ENCODE results near the gene NF1. TPM values are rescaled to one million over a fixed set of nuclear protein-coding genes. Genes with fewer than 3 reads are reported as not detected.

Gene NF1
- total and polyA plus RNA-seq, 4 donors = 8.4 to 116 (median 25.5) TPM

DNA sequence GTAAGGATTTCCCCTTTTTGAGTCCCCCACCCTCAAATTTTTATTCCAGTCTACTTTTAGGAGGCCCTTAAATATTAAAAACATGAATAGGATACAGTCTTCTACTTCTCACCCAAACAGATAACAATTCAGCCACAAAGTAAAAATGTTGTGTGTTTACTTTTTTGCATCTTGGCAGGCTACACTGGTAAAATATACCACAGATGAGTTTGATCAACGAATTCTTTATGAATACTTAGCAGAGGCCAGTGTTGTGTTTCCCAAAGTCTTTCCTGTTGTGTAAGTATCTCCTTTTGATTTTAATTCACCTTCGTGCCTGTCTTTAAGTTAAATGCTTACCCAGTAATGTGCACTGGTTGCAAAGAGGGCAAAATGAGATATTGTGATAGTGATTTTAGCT lies 262.3 kb downstream of the NF1 start:
- H3K27ac ChIP-seq (ENCODE audit: low read depth in 1 of 2, low read length in 1 of 2) = no peak overlapping the region
- no peak overlapping the region for H3K4me3 ChIP-seq
- no peaks in the 10 kb centered on the region for H3K27me3 ChIP-seq (ENCODE audit: control insufficient read depth in 3 of 3, insufficient read depth in 3 of 3, low read length in 2 of 3)
- peaks cover 7 to 22% (median 20%) of the 10 kb centered on the region in 4 donors for H3K36me3 ChIP-seq (ENCODE audit: control insufficient read depth in 4 of 4, insufficient read depth in 4 of 4, low read length in 4 of 4)
- H3K9me3 ChIP-seq (ENCODE audit: control insufficient read depth in 4 of 4, insufficient read depth in 3 of 4, low read length in 3 of 4) = no peaks in the 10 kb centered on the region
- H3K4me1 ChIP-seq (ENCODE audit: control insufficient read depth in 5 of 5, insufficient read depth in 5 of 5, low read length in 5 of 5) = peaks cover 0 to 34% (median 3%) of the 10 kb centered on the region in 5 donors
- DNase-seq = peak in 2 of 3 donors; percentile 66 to 68
- peak overlapping the region in 1 of 2 donors; percentile 58 for H3K9ac ChIP-seq (ENCODE audit: insufficient read depth in 1 of 2, low read length in 2 of 2)
- ATAC-seq (ENCODE audit: insufficient read depth, low FRiP score) = no peak
- TF ChIP-seq, protein P1, sequence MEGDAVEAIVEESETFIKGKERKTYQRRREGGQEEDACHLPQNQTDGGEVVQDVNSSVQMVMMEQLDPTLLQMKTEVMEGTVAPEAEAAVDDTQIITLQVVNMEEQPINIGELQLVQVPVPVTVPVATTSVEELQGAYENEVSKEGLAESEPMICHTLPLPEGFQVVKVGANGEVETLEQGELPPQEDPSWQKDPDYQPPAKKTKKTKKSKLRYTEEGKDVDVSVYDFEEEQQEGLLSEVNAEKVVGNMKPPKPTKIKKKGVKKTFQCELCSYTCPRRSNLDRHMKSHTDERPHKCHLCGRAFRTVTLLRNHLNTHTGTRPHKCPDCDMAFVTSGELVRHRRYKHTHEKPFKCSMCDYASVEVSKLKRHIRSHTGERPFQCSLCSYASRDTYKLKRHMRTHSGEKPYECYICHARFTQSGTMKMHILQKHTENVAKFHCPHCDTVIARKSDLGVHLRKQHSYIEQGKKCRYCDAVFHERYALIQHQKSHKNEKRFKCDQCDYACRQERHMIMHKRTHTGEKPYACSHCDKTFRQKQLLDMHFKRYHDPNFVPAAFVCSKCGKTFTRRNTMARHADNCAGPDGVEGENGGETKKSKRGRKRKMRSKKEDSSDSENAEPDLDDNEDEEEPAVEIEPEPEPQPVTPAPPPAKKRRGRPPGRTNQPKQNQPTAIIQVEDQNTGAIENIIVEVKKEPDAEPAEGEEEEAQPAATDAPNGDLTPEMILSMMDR (IDR thresholded peaks at IDR 0.05; ENCODE audit: control extremely low read depth, extremely low read depth) = no peak
- WGBS, 2 donors = 63 to 69% methylated on average over 2 of the region's 2 CpGs

- peak in 2 of 3 donors; percentile 86 to 87 for DNase-seq
- H3K9ac ChIP-seq (ENCODE audit: insufficient read depth in 1 of 2, low read length in 2 of 2) = peak overlapping the region in 1 of 2 donors; percentile 43
- H3K27ac ChIP-seq (ENCODE audit: low read depth in 1 of 2, low read length in 1 of 2) = no peak overlapping the region
- peaks cover 8 to 23% (median 18%) of the 10 kb centered on the region in 4 donors for H3K36me3 ChIP-seq (ENCODE audit: control insufficient read depth in 4 of 4, insufficient read depth in 4 of 4, low read length in 4 of 4)
- H3K4me3 ChIP-seq = no peak overlapping the region
- no peaks in the 10 kb centered on the region for H3K27me3 ChIP-seq (ENCODE audit: control insufficient read depth in 3 of 3, insufficient read depth in 3 of 3, low read length in 2 of 3)
- ATAC-seq (ENCODE audit: insufficient read depth, low FRiP score) = no peak
- 77 to 80% methylated on average over 3 of the region's 3 CpGs for WGBS, 2 donors
- no peaks in the 10 kb centered on the region for H3K9me3 ChIP-seq (ENCODE audit: control insufficient read depth in 4 of 4, insufficient read depth in 3 of 4, low read length in 3 of 4)
- TF ChIP-seq, protein P1 (IDR thresholded peaks at IDR 0.05; ENCODE audit: control extremely low read depth, extremely low read depth) = no peak
- H3K4me1 ChIP-seq (ENCODE audit: control insufficient read depth in 5 of 5, insufficient read depth in 5 of 5, low read length in 5 of 5) = peaks cover 0 to 34% (median 3%) of the 10 kb centered on the region in 5 donors
Observed at GRCh38 chr17:31357839-31358394, 263.1 kb downstream of the NF1 start.

- Histone ChIP-seq H3K9ac (ENCODE audit: insufficient read depth in 1 of 2, low read length in 2 of 2) (no peak overlapping the region), H3K27ac (ENCODE audit: low read depth in 1 of 2, low read length in 1 of 2) (no peak overlapping the region), H3K36me3 (ENCODE audit: control insufficient read depth in 4 of 4, insufficient read depth in 4 of 4, low read length in 4 of 4) (peaks cover 6 to 18% (median 14%) of the 10 kb centered on the region in 4 donors), H3K9me3 (ENCODE audit: control insufficient read depth in 4 of 4, insufficient read depth in 3 of 4, low read length in 3 of 4) (no peaks in the 10 kb centered on the region), H3K4me3 (no peak overlapping the region), H3K4me1 (ENCODE audit: control insufficient read depth in 5 of 5, insufficient read depth in 5 of 5, low read length in 5 of 5) (peaks cover 0 to 4% (median 2%) of the 10 kb centered on the region in 5 donors), H3K27me3 (ENCODE audit: control insufficient read depth in 3 of 3, insufficient read depth in 3 of 3, low read length in 2 of 3) (no peaks in the 10 kb centered on the region)
- TF ChIP-seq, protein P1 (IDR thresholded peaks at IDR 0.05; ENCODE audit: control extremely low read depth, extremely low read depth) = no peak
- DNase-seq = no peak
- 96 to 97% methylated on average over 6 of the region's 6 CpGs for WGBS, 2 donors
- no peak for ATAC-seq (ENCODE audit: insufficient read depth, low FRiP score)
Observed at GRCh38 chr17:31364012-31364411, 269.2 kb downstream of the NF1 start.

GRCh38 chr17:31366088-31366487 lies 271.3 kb downstream of the NF1 start:
- no peak for ATAC-seq (ENCODE audit: insufficient read depth, low FRiP score)
- TF ChIP-seq, protein P1 (IDR thresholded peaks at IDR 0.05; ENCODE audit: control extremely low read depth, extremely low read depth) = no peak
- 97 to 98% methylated on average over 4 of the region's 4 CpGs for WGBS, 2 donors

More at GRCh38 chr17:31366088-31366487, 271.3 kb downstream of the NF1 start:
- Histone ChIP-seq H3K4me3 (no peak overlapping the region), H3K4me1 (ENCODE audit: control insufficient read depth in 5 of 5, insufficient read depth in 5 of 5, low read length in 5 of 5) (peaks cover 0 to 22% (median 7%) of the 10 kb centered on the region in 5 donors), H3K27ac (ENCODE audit: low read depth in 1 of 2, low read length in 1 of 2) (no peak overlapping the region), H3K36me3 (ENCODE audit: control insufficient read depth in 4 of 4, insufficient read depth in 4 of 4, low read length in 4 of 4) (peaks cover 6 to 13% (median 9%) of the 10 kb centered on the region in 4 donors), H3K9ac (ENCODE audit: insufficient read depth in 1 of 2, low read length in 2 of 2) (no peak overlapping the region), H3K9me3 (ENCODE audit: control insufficient read depth in 4 of 4, insufficient read depth in 3 of 4, low read length in 3 of 4) (no peaks in the 10 kb centered on the region), H3K27me3 (ENCODE audit: control insufficient read depth in 3 of 3, insufficient read depth in 3 of 3, low read length in 2 of 3) (no peaks in the 10 kb centered on the region)
- DNase-seq = no peak

Measured in lung (tissue), 12 donors.